ENCODE measurements around the gene MYL7. TPM values are rescaled to one million over a fixed set of nuclear protein-coding genes. Genes with fewer than 3 reads are reported as not detected.

MYL7 gene
- total and polyA plus RNA-seq, 9 of the 15 experiments (the other 6 are each of a cell fraction or from before 2014, with no cell fraction given) = not detected

DNA sequence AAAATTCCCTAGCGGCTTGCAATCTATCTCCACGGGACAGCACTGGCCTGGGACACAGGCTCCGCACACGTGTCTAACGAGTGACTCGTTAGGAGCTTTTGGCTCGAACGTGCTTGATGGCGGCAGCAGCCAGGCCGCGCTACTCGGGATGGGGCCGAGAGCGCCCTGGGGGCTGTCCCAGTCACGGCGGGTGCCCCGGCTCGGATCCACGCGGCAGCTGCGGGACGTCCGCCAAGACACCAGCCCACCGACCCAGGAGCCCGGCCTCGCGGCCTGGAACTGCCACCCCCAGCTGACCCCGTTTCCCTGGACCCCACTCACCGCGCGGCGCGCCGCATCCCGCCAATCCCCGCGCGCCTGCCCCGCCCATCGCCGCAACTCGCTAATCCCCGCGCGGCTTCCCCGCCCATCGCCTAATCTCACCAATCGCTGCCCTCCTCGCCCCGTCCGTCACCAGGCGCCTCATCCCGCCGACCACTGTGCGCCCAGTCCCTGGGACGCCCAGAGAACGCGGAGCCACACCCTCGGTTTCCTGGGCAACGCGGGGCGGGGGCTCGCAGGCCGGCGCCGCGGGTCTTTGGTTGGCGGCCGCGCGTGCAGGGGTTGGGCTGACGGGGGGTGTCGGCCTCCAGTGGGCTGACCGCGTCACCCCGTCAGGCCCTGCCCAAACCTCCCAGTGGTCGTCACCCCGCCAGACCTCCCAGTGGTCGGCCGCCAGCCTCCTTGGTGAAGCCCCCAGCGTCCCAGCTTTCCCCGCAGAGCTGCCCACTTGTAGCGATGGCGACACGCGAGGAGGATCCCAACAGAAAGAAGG is 17.7 kb downstream of the MYL7 start, which contains the start of gene POLD2 (continued):
- TF ChIP-seq AFF4 (CRISPR knock-in tag; IDR thresholded peaks at IDR 0.05) (peak; percentile 73; the same call in 1 of the 2 replicates), POLR2B (IDR thresholded peaks at IDR 0.05; ENCODE audit: low read depth, partially characterized antibody) (no peak), POU5F1 (IDR thresholded peaks at IDR 0.05; ENCODE audit: borderline replicate concordance, low read depth, low read length, partially characterized antibody) (no peak), HEY1 (CRISPR knock-in tag; IDR thresholded peaks at IDR 0.05; ENCODE audit: borderline replicate concordance) (no peak), ZNF23 (CRISPR knock-in tag; IDR thresholded peaks at IDR 0.05) (no peak), MYBL2 (IDR thresholded peaks at IDR 0.05; ENCODE audit: low read depth) (no peak), MYBL2 (CRISPR knock-in tag; IDR thresholded peaks at IDR 0.05; ENCODE audit: borderline replicate concordance) (no peak), CHD1 (IDR thresholded peaks at IDR 0.05; ENCODE audit: low read length) (peak; percentile 31), ZNF398 (CRISPR knock-in tag; IDR thresholded peaks at IDR 0.05) (no peak), SMARCB1 (IDR thresholded peaks at IDR 0.05; ENCODE audit: insufficient read length, low read depth) (no peak), STAT5B (CRISPR knock-in tag; IDR thresholded peaks at IDR 0.05) (no peak), C11orf30 (IDR thresholded peaks at IDR 0.05; ENCODE audit: low read depth) (peak; percentile 63), GABPA (tag; conservative IDR thresholded peaks at IDR 0.05; ENCODE audit: low read depth) (no peak), HLTF (IDR thresholded peaks at IDR 0.05) (no peak), NCOA1 (IDR thresholded peaks at IDR 0.05; ENCODE audit: low read depth) (no peak), SLC30A9 (CRISPR knock-in tag; IDR thresholded peaks at IDR 0.05) (no peak), CREB1 (IDR thresholded peaks at IDR 0.05) (peak; percentile 88), CREB1 (CRISPR knock-in tag; IDR thresholded peaks at IDR 0.05) (peak; percentile 91), ZNF217 (CRISPR knock-in tag; IDR thresholded peaks at IDR 0.05) (no peak), MXI1 (IDR thresholded peaks at IDR 0.05; ENCODE audit: low read depth, low read length) (peak; percentile 30; the same call in 1 of the 2 replicates), PRPF4 (IDR thresholded peaks at IDR 0.05; ENCODE audit: insufficient read depth, low read depth, low read length, poor library complexity, severe bottlenecking) (no peak), HSF4 (CRISPR knock-in tag; IDR thresholded peaks at IDR 0.05; ENCODE audit: borderline replicate concordance) (no peak), ZNF212 (CRISPR knock-in tag; IDR thresholded peaks at IDR 0.05) (no peak)
- TF ChIP-seq, protein P1, sequence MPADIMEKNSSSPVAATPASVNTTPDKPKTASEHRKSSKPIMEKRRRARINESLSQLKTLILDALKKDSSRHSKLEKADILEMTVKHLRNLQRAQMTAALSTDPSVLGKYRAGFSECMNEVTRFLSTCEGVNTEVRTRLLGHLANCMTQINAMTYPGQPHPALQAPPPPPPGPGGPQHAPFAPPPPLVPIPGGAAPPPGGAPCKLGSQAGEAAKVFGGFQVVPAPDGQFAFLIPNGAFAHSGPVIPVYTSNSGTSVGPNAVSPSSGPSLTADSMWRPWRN (IDR thresholded peaks at IDR 0.05; ENCODE audit: low read depth) = no peak
